Right atrium auricular region (tissue), 2 donors: ENCODE data around the gene TTC39C. TPM values are rescaled to one million over a fixed set of nuclear protein-coding genes. Genes with fewer than 3 reads are reported as not detected.

ENCODE experiments used
- DNase-seq: peaks from one replicate; pipeline ENCODE4 v3.0.0-alpha.2; 2019; ENCODE audit warnings: low spot score
- H3K27ac ChIP-seq, 2 donors: fragments of 200-600 bp; sonication (generic); 1 replicate in 1 of 2; 2 replicates in 1 of 2; pipeline ENCODE4 v1.5.1; 2016 to 2019
- H3K27me3 ChIP-seq, 2 donors: fragments of 200-600 bp; sonication (generic); one replicate each; pipeline versions ENCODE4 v1.5.1 to v1.6.0; 2017 to 2019
- H3K36me3 ChIP-seq: fragments of 200-600 bp; sonication (generic); one replicate; pipeline ENCODE4 v1.5.1; 2016
- H3K4me1 ChIP-seq, 2 donors: fragments of 200-600 bp; sonication (generic); one replicate each; pipeline versions ENCODE4 v1.5.1 to v1.6.0; 2017 to 2019
- H3K4me3 ChIP-seq, 2 donors: fragments of 200-600 bp; sonication (generic); 1 replicate in 1 of 2; 2 replicates in 1 of 2; pipeline ENCODE4 v1.5.1; 2017 to 2019; ENCODE audit warnings: mild to moderate bottlenecking in 1 of 2, moderate library complexity in 1 of 2
- H3K9me3 ChIP-seq, 2 donors: fragments of 200-600 bp; sonication (generic); one replicate each; pipeline ENCODE4 v1.5.1; 2019
- CTCF ChIP-seq, 2 donors: fragments of 200-600 bp; sonication (generic); IDR thresholded peaks; one replicate each; pipeline ENCODE4 v1.5.1; 2019; ENCODE audit warnings: antibody characterized with exemption in 2 of 2
- total RNA-seq, 2 donors: library from RNA; depleted of rRNA; stranded (reverse); fragments of >200 nt; gene quantifications; one replicate each; pipeline ENCODE4 v1.1.0, GENCODE V29; 2016

TTC39C gene
- total RNA-seq, 2 donors from 2014 or later: 4.2 to 10.3 TPM

GRCh38 chr18:23970161-23971096 lies 44.1 kb upstream of the TTC39C start:
- no peak overlapping the region for H3K4me3 ChIP-seq
- H3K27me3 ChIP-seq: no peaks in the 10 kb centered on the region
- H3K27ac ChIP-seq: no peak overlapping the region
- no peaks in the 10 kb centered on the region for H3K4me1 ChIP-seq
- no peaks in the 10 kb centered on the region for H3K36me3 ChIP-seq
- H3K9me3 ChIP-seq: no peaks in the 10 kb centered on the region
- TF ChIP-seq CTCF (IDR thresholded peaks at IDR 0.05): no peak
- no peak for DNase-seq

- H3K36me3 ChIP-seq: no peaks in the 10 kb centered on the region
- no peaks in the 10 kb centered on the region for H3K4me1 ChIP-seq
- no peak for DNase-seq
- no peaks in the 10 kb centered on the region for H3K27me3 ChIP-seq
- TF ChIP-seq CTCF (IDR thresholded peaks at IDR 0.05): no peak
- no peak overlapping the region for H3K4me3 ChIP-seq
- no peak overlapping the region for H3K27ac ChIP-seq
- H3K9me3 ChIP-seq: no peaks in the 10 kb centered on the region
Measured at GRCh38 chr18:23971097-23971440, 43.5 kb upstream of the TTC39C start.

GRCh38 chr18:23971666-23972230 lies 42.8 kb upstream of the TTC39C start:
- TF ChIP-seq CTCF (IDR thresholded peaks at IDR 0.05): no peak
- DNase-seq: no peak
- H3K27me3 ChIP-seq: no peaks in the 10 kb centered on the region
- H3K4me3 ChIP-seq: no peak overlapping the region
- no peaks in the 10 kb centered on the region for H3K9me3 ChIP-seq
- no peaks in the 10 kb centered on the region for H3K36me3 ChIP-seq
- H3K4me1 ChIP-seq: no peaks in the 10 kb centered on the region
- H3K27ac ChIP-seq: no peak overlapping the region

- no peak for TF ChIP-seq CTCF (IDR thresholded peaks at IDR 0.05)
- no peak overlapping the region for H3K4me3 ChIP-seq
- H3K36me3 ChIP-seq: no peaks in the 10 kb centered on the region
- H3K27ac ChIP-seq: no peak overlapping the region
- no peak for DNase-seq
- no peaks in the 10 kb centered on the region for H3K9me3 ChIP-seq
- no peaks in the 10 kb centered on the region for H3K4me1 ChIP-seq
- H3K27me3 ChIP-seq: no peaks in the 10 kb centered on the region
Measured at GRCh38 chr18:23972453-23972852, 42.1 kb upstream of the TTC39C start.

GRCh38 chr18:23977103-23977502 lies 37.5 kb upstream of the TTC39C start:
- Histone ChIP-seq H3K27me3 (no peaks in the 10 kb centered on the region), H3K9me3 (no peaks in the 10 kb centered on the region), H3K4me1 (peaks cover 0 to 6% of the 10 kb centered on the region in 2 donors), H3K27ac (no peak overlapping the region), H3K36me3 (no peaks in the 10 kb centered on the region), H3K4me3 (no peak overlapping the region)
- no peak for DNase-seq
- TF ChIP-seq CTCF (IDR thresholded peaks at IDR 0.05): no peak
